Measurements from ENCODE around the gene FAM107B. TPM values are rescaled to one million over a fixed set of nuclear protein-coding genes. Genes with fewer than 3 reads are reported as not detected.

Gene FAM107B
- total RNA-seq, 6 experiments from 2014 or later = 58.6 to 116 (median 68.7) TPM

GRCh38 chr10:14547816-14548215, 226.9 kb downstream of the FAM107B start:
- 93% methylated on average over 3 of the region's 9 CpGs for WGBS (ENCODE audit: insufficient coverage, low coverage, low lambda C conversion rate, missing lambda C conversion rate)
- Histone ChIP-seq H3K36me3 (no peaks in the 10 kb centered on the region), H3K4me3 (no peak overlapping the region), H3K4me1 (peaks cover 0 to 53% (median 15%) of the 10 kb centered on the region in 4 donors), H3K27me3 (no peaks in the 10 kb centered on the region), H3K27ac (no peak overlapping the region), H3K9me3 (no peaks in the 10 kb centered on the region)
- ATAC-seq = no peak
- TF ChIP-seq POLR2A (IDR thresholded peaks at IDR 0.05) (no peak), CTCF (IDR thresholded peaks at IDR 0.05) (no peak)
- DNase-seq = no peak
- intact Hi-C loops (cut with DNase I) = no loop called here

- intact Hi-C loops (cut with DNase I) = no loop called here
- Histone ChIP-seq H3K4me1 (peaks cover 0 to 35% (median 11%) of the 10 kb centered on the region in 4 donors), H3K36me3 (peaks cover 0 to 9% (median 0%) of the 10 kb centered on the region in 4 donors), H3K4me3 (no peak overlapping the region), H3K9me3 (no peaks in the 10 kb centered on the region), H3K27ac (peak overlapping the region in 1 of 3 donors; percentile 36), H3K27me3 (no peaks in the 10 kb centered on the region)
- ATAC-seq (no peak), DNase-seq (no peak)
- no peak for TF ChIP-seq CTCF (IDR thresholded peaks at IDR 0.05)
- no peak for TF ChIP-seq POLR2A (IDR thresholded peaks at IDR 0.05)
- WGBS (ENCODE audit: insufficient coverage, low coverage, low lambda C conversion rate, missing lambda C conversion rate) = 48% methylated on average over 4 of the region's 4 CpGs
Observed at GRCh38 chr10:14545827-14546226, 228.9 kb downstream of the FAM107B start.

- ATAC-seq = no peak
- intact Hi-C loops (cut with DNase I) = no loop called here
- Histone ChIP-seq H3K27me3 (no peaks in the 10 kb centered on the region), H3K4me3 (no peak overlapping the region), H3K36me3 (peaks cover 0 to 9% (median 0%) of the 10 kb centered on the region in 4 donors), H3K4me1 (peaks cover 0 to 24% (median 10%) of the 10 kb centered on the region in 4 donors), H3K27ac (peak overlapping the region; percentile 59 to 88 (median 86)), H3K9me3 (no peaks in the 10 kb centered on the region)
- TF ChIP-seq POLR2A (IDR thresholded peaks at IDR 0.05) (no peak), CTCF (IDR thresholded peaks at IDR 0.05) (no peak)
- no peak for DNase-seq
- WGBS (ENCODE audit: insufficient coverage, low coverage, low lambda C conversion rate, missing lambda C conversion rate) = 24% methylated on average over 2 of the region's 3 CpGs
Observed at GRCh38 chr10:14543904-14544210, 230.8 kb downstream of the FAM107B start.

GRCh38 chr10:14543046-14543903, 231.4 kb downstream of the FAM107B start:
- Histone ChIP-seq H3K4me1 (peaks cover 0 to 24% (median 10%) of the 10 kb centered on the region in 4 donors), H3K27ac (peak overlapping the region; percentile 59 to 88 (median 86)), H3K27me3 (no peaks in the 10 kb centered on the region), H3K36me3 (peaks cover 0 to 9% (median 0%) of the 10 kb centered on the region in 4 donors), H3K4me3 (no peak overlapping the region), H3K9me3 (no peaks in the 10 kb centered on the region)
- ATAC-seq (peak; percentile 79 to 88 (median 84)), DNase-seq (peak in 1 of 3 donors; percentile 58)
- TF ChIP-seq CTCF (IDR thresholded peaks at IDR 0.05) = peak; percentile 34 to 54 (median 52)
- TF ChIP-seq POLR2A (IDR thresholded peaks at IDR 0.05) = no peak
- WGBS (ENCODE audit: insufficient coverage, low coverage, low lambda C conversion rate, missing lambda C conversion rate) = 2% methylated on average over 11 of the region's 11 CpGs
- intact Hi-C loops (cut with DNase I) = no loop called here

Data from right lobe of liver (tissue), 6 donors.